ENCODE results near the gene ZBTB21.
A peak's percentile ranks its signal among the peaks of the same experiment; 100 is the strongest.

ZBTB21 gene

GRCh38 chr21:42039911-42040351 is 29.8 kb upstream of the ZBTB21 start:
- no peak for DNase-seq (ENCODE audit: low spot score)

- no peak for DNase-seq (ENCODE audit: low spot score)
Measured at GRCh38 chr21:42039470-42039901, 29.3 kb upstream of the ZBTB21 start.

GRCh38 chr21:42038826-42039425 is 28.8 kb upstream of the ZBTB21 start:
- no peak for DNase-seq (ENCODE audit: low spot score)

GRCh38 chr21:42038393-42038792 is 28.2 kb upstream of the ZBTB21 start:
- DNase-seq (ENCODE audit: low spot score), result no peak

GRCh38 chr21:42037943-42038342 is 27.8 kb upstream of the ZBTB21 start:
- no peak for DNase-seq (ENCODE audit: low spot score)

GRCh38 chr21:42037516-42037915 is 27.4 kb upstream of the ZBTB21 start:
- DNase-seq (ENCODE audit: low spot score), result no peak

- DNase-seq (ENCODE audit: low spot score), result no peak
Measured at GRCh38 chr21:42036313-42036712, 26.2 kb upstream of the ZBTB21 start.

GRCh38 chr21:42032968-42033367 is 22.8 kb upstream of the ZBTB21 start:
- DNase-seq (ENCODE audit: low spot score), result no peak

- DNase-seq (ENCODE audit: low spot score), result no peak
Measured at GRCh38 chr21:42032266-42032665, 22.1 kb upstream of the ZBTB21 start.

GRCh38 chr21:42031816-42032215 is 21.7 kb upstream of the ZBTB21 start:
- DNase-seq (ENCODE audit: low spot score), result no peak

GRCh38 chr21:42031241-42031640 is 21.1 kb upstream of the ZBTB21 start:
- DNase-seq (ENCODE audit: low spot score), result no peak

- no peak for DNase-seq (ENCODE audit: low spot score)
Measured at GRCh38 chr21:42030311-42030710, 20.2 kb upstream of the ZBTB21 start.

- no peak for DNase-seq (ENCODE audit: low spot score)
Measured at GRCh38 chr21:42028766-42029425, 18.7 kb upstream of the ZBTB21 start.

GRCh38 chr21:42027822-42028765 is 17.9 kb upstream of the ZBTB21 start:
- peak; percentile 29 for DNase-seq (ENCODE audit: low spot score)

- no peak for DNase-seq (ENCODE audit: low spot score)
Measured at GRCh38 chr21:42027085-42027821, 17.1 kb upstream of the ZBTB21 start.

GRCh38 chr21:42026082-42026435 is 15.9 kb upstream of the ZBTB21 start:
- DNase-seq (ENCODE audit: low spot score), result no peak

GRCh38 chr21:42025376-42026081 is 15.4 kb upstream of the ZBTB21 start:
- DNase-seq (ENCODE audit: low spot score), result no peak

GRCh38 chr21:42022906-42023305 is 12.7 kb upstream of the ZBTB21 start:
- no peak for DNase-seq (ENCODE audit: low spot score)

- DNase-seq (ENCODE audit: low spot score), result no peak
Measured at GRCh38 chr21:42022091-42022430, 11.9 kb upstream of the ZBTB21 start.

- DNase-seq (ENCODE audit: low spot score), result no peak
Measured at GRCh38 chr21:42021371-42022090, 11.4 kb upstream of the ZBTB21 start.

- DNase-seq (ENCODE audit: low spot score), result no peak
Measured at GRCh38 chr21:42019706-42020105, 9.5 kb upstream of the ZBTB21 start.

All from cerebellar cortex (tissue), 1 donor.